Ureter (tissue), 1 donor: ENCODE results near the gene CREBL2. TPM values are rescaled to one million over a fixed set of nuclear protein-coding genes. Genes with fewer than 3 reads are reported as not detected.

Source experiments
- DNase-seq: peaks from one replicate; pipeline ENCODE4 v3.0.0-alpha.2; 2020; ENCODE audit warnings: low spot score
- total RNA-seq: library from RNA; stranded (reverse); gene quantifications from one replicate; pipeline ENCODE4 v1.2.4, GENCODE V29; 2023
- donor health status: DM: yes; HTN: yes; CAD: no.

The CREBL2 gene
- total RNA-seq, 1 donor from 2014 or later: 26.6 TPM

DNA sequence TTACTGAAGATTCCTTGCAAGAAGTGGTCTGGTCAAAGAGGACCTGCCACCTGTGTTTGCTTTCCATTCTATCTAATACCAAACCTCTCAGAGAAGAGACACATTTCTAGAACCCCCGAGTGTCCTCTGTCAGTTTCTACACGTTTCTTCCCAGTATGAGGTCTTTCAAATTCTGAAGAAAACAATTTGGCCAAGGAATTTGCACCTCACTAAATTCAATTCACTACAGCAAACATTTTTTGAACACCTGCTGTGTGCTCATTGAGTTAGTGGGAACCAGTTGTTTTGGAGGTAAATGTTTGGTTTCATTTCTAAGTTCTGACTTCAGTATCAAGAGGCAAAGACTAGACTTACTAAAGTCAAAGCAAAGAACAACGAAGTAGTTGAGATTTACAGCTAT, 64.9 kb downstream of the CREBL2 start:
- no peak for DNase-seq

DNA sequence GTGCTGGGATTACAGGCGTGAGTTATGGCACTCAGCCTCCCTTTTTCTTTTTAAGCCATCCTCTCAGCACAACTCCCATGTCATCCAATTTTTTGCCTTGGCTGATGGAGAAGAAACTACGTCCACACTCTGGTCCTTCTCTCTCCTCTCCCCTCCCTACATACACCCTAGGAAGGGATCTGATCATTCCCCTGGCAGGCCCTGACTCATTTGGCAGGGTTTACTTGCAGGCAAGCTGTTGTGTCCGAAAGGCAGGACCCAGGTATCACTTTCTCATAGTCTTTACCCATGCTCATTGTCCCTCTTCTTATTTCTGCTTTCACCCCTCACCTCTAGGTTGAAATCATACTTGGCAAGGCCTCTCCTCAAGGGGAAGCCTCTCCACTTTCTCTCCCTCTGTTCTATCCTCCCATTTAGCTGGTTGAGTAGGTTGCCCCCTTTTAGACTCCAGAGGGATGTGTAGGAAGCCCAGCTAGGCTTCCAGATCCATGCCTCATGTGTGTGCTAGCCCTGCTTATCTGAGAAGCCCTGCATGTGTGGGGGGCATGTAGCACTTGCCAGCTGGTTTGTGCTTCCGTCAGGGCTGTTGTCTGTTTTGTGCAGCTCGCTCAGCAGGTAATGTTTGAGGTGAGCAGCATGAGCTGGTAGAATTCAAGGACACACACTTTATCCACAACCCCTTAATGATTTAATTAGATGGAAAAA, 69.5 kb downstream of the CREBL2 start:
- DNase-seq: no peak

DNA sequence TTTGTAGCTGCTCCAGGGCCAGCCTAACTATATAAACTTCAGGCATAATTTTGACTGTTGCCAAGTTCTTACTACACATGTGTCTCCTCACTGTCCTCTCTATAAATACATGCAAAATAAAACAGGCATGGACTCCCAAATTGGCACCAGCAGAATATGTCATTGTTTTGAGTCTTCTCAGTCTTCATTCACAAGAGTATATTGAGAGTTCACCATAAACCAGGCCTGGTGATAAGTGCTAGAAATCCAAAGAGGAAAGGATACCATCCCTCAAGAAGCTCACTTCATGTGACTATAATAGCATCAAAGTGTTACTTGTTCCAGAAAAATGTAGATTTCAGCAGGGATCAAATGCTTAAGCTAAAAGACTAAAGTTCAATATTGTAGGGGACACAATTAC, 70.6 kb downstream of the CREBL2 start:
- DNase-seq: no peak

DNA sequence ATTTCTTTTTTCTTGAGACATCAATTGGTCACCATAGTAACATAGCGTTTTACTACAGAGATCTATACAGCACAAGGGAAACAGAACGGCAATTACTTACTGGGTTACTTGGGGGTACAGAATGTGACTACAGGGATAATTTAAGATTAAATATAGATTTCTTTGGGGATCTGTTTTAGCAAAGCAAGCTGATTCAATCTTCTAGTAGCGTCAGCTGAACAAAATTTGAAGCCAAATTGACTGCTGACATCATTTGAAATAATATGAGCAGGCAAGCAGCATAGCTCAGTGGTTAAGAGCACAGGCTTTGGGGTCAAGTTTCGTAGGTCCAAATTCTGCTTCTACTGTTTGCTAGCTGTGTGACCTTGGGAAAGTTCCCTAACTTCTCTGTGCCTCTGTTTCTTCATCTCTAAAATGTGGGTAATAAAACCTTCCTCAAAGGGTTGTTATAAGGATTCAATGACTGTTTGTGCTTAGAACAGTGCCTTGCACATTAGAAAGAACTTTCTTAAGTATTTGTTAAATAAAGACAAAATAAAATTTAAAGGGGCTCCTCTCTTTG, 71.5 kb downstream of the CREBL2 start:
- no peak for DNase-seq

DNA sequence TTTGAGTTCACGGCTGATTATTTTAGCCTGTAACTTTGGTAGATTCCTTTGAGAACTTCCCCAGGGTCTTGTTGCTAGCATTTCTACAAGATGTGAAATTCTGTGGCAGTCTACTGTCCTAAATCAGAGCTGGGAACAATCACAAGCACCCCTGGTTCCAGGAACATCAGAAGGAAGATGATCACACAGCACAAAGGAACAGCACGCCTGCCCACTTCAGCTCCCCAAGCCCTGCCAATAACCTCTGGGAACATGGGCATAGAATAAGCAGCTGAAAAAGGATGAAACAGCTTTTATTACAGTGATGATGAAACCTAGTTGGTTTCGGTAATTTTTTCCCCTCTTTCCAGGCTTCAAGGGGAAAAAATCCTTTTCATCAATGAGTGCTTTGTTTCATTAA, 72.0 kb downstream of the CREBL2 start:
- no peak for DNase-seq

DNA sequence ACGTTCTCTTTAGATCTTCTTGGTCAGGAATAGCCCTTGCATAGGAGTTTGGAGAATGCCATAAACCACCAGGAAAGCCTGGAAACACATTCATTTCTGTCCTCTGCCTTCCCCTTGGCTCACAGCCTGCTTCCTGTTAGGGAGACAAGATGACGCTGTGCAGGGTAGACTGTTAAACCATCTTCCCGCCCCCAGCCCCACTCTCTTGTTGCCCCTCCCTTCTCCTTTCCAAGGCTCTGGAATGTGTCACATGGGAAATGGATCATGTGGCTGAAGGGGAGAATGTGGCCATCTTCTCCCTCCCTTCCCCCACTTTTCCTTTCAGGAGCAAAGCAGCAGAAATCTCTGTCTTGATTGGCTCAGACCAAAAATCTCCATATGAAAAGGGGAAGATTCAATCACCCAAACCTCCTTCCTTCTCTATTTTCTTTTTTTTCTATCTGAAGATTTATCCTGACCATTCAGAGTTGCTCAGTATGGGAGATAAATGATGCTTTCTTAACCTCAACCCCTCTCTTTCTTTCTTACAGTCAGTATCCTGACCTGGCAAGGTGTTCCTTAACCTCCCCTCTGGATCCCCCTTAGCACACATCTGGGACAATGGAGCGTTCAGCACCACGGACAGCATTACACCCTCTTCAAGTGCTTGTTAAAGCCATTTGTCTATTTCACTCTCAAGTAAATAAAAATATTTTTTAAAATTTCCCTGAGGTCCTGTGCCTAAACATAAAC, 72.9 kb downstream of the CREBL2 start:
- no peak for DNase-seq

DNA sequence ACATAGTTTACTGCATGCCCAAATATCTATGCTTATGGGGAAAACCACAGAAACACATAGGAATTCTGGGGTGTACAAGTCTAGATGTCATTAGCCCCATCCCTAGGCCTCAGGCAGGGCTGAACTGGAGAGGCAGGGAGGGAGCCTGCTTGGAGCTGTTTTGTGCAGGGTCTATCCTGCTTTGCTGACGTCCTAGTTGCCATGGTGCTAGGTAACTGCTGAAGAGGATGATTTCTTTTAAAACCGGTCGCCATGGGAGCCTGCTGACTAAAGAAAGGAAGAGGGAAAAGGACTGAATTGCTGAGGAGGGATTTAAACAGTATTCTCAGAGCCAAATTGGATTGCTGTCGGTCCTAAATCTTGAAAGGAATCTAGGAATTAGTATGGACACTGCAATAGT, 73.6 kb downstream of the CREBL2 start:
- DNase-seq: no peak

DNA sequence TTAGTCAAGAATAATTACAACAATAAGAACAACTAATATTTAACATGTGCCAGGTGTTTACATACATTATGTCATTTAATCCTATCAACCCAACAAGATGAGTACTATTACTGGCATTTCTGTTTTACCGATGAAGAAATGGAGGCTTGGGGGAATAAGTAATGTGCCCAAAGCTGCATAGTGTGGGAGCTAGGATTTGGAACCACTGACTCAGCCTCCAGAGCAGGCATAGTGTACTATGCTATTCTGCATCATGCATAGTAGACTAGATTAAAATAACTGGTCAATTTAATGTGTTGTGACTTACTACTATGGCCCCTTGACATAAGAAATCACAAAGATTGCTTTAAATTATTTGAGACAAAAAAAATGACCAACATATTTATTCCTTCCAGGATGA, 74.8 kb downstream of the CREBL2 start:
- DNase-seq: no peak

DNA sequence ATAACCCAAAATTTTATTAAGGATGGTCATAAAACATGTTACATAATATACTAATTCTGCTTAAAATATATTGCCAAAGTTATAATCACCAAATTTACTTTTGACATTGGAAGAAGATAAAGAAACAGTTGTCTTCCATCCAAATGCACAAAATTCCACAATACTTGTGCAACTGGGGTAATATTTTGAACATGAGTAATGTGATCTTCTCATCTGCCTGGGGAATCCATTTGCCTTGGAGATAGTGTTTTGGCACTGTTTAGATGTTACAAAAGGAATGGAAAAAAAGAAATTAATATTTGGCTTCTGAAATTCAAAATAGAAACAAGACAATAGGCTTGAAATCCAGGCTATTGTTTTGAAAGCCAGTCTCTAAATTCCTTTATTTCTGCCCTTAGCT, 75.2 kb downstream of the CREBL2 start:
- no peak for DNase-seq

DNA sequence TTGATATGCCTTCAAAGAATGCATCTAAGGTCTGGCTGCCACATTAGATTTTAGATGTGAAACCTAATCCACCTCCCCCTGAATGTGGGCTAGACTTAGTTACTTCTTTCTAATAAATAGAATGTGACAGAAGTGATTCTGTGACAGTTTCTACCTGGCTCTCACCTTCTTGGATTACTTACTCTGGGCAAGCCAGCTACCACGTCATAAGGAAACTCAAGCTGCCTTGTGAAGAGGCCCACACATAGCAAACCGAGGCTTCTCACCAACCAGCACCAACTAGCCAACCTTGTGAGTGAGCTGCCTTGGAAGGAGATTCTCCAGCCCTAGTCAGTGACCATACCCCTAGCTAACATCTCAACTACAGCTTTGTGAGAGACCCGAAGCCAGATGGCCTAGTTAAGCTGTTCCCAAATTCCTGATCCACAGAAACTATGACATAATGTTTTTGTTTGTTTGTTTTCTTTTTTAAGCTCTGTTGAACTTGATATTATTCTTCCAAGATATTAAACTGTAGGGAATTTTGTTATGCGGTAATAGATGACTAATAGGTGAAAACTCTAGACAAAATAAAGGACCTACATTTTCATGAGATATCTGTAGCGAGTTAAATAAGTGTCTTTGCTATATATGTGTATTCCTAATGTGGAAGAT, 78.1 kb downstream of the CREBL2 start:
- no peak for DNase-seq

DNA sequence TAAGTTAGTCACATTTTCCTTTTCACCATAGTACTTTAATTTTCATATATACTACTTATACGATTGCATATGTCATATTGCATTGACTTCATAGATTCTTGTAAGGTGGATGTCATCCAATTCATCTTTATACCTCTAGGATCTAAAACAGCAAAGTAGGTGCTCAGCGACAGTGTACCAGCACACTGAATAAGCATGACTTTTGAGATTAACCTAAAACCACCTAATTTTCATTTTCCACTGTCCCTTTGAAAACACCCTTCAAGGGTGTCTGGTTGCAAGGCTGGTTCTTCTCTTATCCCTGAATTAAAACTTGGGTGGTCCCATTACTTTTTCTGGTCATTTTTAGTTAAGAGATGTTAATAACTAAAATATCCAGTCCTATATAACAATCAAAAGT, 79.9 kb downstream of the CREBL2 start:
- no peak for DNase-seq

DNA sequence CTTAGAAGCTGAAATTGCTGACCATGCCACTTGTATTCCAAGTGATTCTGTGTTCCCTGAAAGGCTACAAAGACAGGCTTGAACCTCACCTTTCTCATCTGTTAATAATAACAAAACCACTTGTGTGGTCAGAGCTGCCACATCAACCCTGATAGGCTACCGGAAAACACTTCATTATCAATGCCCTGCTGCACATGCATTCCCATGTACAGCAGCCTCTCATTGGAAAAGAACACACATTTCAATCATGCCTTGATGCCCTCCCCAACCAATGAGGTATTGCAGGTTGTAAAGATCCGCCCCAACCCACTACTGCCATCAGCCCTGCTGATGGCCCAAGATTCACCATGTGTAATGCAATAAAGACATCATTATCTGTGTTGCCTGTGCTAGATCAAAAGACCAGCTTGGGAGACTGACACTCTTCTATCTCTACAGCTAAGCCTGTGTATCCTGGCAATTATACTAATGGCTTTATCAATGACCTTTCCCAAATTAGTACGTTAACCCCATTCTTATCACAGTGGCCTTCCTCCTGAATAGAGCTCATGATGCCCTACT, 81.5 kb downstream of the CREBL2 start:
- DNase-seq: no peak

Other genes with a start within 250 kb of the CREBL2 start
- 77.0 TPM for gene DUSP16, start 49.0 kb upstream of the CREBL2 start, total RNA-seq
- not detected for gene GPR19, start 84.3 kb downstream of the CREBL2 start, total RNA-seq
- gene CDKN1B, start 105.5 kb downstream of the CREBL2 start, total RNA-seq: 52.8 TPM
- 35.9 TPM for gene APOLD1, start 173.8 kb downstream of the CREBL2 start, total RNA-seq
- 79.7 TPM for gene DDX47, start 201.5 kb downstream of the CREBL2 start, total RNA-seq